ENCODE results near the gene SAMD1.

Gene SAMD1

DNA sequence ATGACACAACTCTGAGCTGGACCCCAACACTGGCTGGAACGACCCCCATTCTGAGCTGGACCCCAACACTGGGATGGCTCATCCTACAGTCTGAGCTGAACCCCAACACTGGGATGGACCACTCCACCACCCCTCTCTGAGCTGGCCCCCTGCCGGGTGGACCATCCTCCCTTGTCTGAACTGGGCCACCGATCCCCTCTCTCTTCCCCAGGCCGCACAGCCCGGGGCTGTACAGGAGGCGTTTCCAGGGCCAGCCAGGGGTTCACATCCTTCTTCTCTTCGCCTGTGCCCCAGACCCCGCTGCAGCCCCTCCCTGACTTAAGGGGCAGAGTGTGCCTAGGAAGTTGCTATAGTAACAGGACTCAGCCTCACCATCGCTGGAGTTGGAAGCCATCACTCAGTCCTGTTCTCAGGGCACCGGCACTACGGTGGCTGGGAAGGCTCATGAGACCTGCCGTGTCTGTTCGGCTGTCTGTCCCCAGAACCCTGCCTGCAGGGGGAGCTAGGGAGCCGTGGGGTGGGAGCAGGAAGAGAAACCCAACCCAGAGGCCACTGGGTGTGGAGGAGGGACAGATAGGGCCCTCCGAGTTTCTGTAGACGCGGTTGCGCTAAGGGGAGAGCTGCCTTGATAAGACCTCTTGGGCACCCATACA, 23.3 kb upstream of the SAMD1 start:
- peak; percentile 30 to 47 for DNase-seq (ENCODE audit: low read depth in 2 of 2)

- DNase-seq (ENCODE audit: low read depth in 2 of 2): no peak
These were observed 22.3 kb upstream of the SAMD1 start for GRCh38 chr19:14112809-14113385.

DNA sequence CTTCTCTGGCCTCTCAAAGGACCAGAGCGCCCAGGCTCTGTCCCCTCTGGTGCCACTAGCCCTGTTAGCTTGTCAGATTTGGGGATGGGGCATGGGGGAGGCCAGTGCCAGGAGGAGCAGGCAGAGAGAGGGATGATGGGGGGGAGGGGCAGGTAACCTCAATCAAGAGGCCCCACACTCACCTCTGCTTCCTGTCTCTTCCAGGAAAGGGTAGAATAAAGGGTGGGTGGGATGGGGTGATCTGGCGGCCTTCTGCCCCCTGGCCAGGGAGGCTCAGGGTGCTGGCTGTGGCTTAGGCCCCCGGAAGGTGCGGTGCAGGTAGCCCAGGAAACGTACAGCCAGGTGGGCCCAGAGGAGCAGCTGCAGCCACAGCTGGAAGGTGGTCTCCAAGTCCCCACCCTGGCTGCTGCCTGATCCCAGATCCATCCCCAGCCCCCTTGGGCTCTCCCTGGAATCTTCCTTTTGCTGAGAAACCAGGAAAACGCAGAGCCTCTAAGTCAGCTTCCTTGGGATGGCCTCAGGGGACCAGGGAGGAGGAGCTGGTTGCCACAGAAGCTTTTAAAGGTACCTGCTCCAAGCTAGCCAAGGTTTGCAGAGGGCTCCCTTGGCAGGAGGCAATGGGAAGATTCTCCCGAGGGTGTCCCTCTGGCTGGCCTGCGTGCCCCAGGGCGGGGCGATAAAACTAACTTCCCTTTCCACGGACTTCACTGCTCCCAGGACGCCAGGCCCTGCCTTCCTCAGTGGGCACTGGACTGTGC, 21.7 kb upstream of the SAMD1 start:
- no peak for DNase-seq (ENCODE audit: low read depth in 2 of 2)

DNA sequence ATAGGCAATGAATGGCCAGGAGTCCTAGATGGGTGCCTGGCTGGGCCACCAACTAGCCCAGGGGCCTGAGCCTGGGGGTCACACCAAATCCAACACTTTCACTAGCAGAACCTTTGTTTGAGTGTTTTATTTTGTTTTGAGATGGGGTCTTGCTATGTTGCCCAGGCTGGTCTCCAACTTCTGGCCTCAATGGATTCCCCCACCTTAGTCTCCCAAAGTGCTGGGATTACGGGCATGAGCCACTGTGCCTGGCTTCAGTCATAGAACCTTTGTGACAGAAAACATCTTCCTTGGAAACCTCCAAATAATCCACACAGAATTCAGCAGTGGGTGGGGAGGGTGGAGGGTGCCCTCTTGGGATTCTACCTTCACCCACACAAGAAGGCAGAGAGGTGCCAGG, 20.9 kb upstream of the SAMD1 start:
- no peak for DNase-seq (ENCODE audit: low read depth in 2 of 2)

DNA sequence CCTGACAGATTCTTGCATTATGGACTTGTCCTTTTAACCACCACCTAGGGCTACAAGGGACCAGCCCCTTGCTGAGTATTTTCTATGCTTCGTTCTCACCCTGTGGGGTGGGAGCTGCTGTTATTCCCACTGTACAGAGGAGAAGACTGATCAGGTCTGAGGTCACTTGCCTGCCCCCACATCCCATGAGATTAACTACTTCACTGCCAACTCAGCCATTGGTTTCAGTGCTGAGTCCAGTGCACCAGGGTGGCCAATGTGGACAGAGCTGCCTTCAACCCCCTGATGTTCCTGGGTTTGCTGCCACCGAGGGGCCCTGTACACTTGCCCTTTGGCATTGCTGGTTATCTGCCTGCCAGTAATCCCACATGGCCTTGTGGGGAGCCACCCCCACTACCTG, 20.1 kb upstream of the SAMD1 start:
- DNase-seq (ENCODE audit: low read depth in 2 of 2): no peak

DNA sequence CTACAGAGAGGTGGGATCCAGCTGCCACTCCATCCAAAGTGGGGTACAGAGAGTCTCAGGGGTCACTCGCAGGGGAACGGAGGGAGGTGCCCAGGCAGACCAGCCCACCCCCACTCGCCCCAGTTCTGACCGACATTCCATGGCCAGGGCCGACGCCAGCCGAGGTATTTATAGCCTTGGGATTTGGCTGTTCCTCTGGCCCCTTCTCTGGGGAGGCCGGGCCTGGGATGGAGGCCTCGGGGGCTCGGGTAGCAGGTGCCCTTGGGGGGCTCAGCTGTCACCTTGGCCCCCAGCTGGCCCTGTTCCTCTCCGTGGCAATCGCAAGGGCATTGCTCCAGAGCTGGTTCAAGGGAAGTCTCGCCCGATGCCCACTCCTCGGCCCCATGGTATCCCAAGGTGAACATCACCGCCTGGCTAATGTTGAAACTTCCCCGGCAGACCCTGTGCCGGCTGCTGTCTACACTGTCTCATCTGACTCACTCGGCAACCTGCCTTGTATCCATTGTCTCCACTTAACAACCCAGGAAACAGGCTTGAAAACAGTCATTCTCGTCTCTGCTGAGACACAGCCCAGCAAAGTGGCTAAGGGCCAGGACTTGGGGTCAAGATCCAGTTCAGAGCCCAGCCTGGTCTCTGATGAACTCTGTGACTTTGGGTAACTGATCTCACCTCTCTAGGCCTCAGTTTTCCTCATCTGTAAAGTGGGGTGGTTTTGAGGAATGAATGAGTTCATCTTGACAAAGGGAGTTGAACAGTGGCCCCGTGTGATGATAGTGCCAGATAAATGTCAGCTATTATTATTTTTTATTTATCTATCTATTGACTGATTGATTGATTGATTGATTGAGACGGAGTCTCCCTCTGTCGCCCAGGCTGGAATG, 17.3 kb upstream of the SAMD1 start:
- no peak for DNase-seq (ENCODE audit: low read depth in 2 of 2)

- DNase-seq (ENCODE audit: low read depth in 2 of 2): no peak
These were observed 16.3 kb upstream of the SAMD1 start for GRCh38 chr19:14106840-14107239.

DNA sequence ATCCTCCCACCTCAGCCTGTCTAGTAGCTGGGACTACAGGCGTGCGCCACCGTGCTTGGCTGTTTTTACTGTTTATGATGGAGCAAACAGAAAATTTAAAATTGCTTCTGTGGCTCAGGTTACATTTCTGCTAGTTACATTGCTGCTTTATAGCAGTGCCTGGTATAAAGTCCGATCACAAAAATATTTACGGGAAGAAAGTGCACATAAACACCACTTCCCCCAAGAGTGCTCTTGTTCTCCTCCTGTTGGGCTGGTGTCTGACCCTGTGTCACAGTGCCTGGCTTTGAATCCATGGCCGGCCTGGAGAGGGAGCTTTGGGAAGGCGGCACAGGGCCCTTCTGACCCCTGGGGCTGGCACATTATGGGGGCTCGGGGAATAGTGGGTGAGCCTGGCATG, 15.1 kb upstream of the SAMD1 start:
- DNase-seq (ENCODE audit: low read depth in 2 of 2): no peak

DNA sequence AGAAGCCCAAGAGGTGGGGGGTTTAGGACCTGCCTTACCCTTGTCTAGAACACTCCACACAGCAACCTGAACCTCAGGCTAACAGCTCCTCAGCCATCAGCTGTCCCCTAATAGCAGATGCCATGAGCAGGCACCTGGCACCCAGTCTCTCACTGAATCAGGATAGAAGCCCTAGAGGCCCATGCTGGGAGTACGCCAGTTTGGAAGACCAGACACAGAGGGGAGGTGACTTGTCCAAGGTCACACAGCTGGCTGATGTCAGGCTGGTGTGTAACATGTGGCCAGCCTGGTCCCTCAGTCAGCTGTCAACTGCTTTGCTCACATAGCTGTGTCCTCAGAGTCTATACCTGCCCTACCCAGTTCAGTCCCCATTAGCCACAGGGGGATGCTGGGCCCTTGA, 12.8 kb upstream of the SAMD1 start:
- no peak for DNase-seq (ENCODE audit: low read depth in 2 of 2)

- no peak for DNase-seq (ENCODE audit: low read depth in 2 of 2)
These were observed 12.2 kb upstream of the SAMD1 start for GRCh38 chr19:14102756-14103155.

DNA sequence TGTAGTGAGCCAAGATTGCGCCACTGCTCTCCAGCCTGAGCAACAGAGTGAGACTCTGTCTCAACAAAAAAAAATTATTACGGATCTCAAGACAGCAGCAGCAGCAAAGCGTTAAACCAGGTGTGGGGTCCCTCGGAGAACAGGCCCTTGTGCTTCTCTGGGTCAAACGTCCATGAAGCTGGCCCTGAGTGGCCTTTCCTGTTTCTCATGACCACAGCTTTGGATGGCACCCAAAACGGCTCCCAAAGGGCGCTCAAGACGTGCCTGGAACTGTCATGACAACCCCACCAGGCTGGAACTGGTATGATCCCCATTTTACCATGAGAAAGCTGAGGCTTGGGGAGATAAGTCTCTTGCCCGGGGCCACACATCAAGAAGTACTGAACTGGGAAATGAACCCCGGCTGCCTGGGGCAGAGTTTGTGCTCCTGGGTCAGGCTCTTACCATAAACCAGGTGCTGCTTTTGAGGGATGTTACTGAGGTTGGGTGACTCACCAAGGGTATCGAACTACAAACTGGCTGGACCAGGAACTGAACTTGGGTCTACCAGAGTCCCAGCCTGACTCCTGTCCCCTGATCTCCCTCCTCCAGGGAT, 11.6 kb upstream of the SAMD1 start:
- DNase-seq (ENCODE audit: low read depth in 2 of 2): no peak

- DNase-seq (ENCODE audit: low read depth in 2 of 2): no peak
These were observed 10.5 kb upstream of the SAMD1 start for GRCh38 chr19:14101003-14101545.

DNA sequence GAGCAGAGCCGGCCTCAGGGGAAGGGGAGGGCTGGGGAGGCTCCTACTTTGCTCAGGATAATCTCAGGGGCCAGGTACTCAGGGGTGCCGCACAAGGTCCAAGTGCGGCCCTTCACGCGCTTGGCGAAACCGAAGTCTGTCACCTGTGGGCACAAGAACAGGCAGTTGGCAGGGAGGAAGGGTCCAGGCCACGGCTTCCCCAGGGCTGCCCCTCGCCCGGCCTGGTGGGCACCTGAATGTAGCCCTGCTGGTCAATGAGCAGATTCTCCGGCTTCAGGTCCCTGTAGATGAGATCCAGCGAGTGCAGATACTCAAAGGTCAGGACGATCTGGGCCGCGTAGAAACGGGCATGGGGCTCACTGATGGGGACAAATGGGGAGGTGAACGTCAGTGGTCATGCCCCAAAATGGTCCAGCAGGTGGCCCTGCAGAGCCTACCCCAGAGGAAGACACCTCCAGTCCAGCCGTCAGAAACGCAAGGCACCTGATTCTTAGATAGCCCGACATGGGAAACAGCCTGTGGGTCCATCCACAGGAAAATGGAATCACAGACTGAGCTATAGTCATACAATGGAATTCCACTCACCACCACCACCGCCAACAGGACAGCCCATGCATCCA, 7.1 kb upstream of the SAMD1 start:
- no peak for DNase-seq (ENCODE audit: low read depth in 2 of 2)

DNA sequence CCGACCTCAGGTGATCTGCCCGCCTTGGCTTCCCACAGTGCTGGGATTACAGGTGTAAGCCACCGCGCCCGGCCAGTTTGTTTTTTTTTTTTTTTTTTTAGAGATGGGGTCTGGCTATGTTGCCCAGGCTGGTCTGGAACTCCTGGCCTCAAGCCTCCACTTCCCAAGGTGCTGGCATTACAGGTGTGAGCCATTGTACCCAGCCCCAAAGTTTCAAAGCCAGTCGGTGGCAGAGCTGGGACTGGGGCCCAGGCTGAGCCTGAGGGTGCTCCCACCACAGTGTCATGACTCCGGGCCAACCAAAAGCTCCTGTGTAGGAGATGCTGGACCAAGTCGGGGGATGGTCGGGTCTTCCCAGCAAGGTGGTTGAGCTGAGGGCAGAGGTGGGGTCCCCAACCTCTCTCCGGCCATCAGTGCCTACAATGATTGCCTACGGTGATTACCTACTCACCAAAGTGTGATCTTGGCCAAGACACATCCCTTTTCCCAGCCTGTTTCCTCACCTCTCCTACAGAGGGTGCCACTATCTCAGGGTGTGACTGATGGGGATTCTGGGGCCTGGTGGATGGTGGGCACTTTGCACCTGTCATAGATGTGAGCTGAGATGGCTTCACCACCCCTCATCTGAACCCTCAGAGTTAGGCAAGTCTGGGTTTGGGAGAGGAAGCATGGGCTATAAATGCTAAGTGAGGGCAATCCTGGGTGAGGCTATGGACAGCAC, 5.9 kb upstream of the SAMD1 start:
- DNase-seq (ENCODE audit: low read depth in 2 of 2): no peak

GRCh38 chr19:14094854-14095253, 4.3 kb upstream of the SAMD1 start:
- no peak for DNase-seq (ENCODE audit: low read depth in 2 of 2)

- DNase-seq (ENCODE audit: low read depth in 2 of 2): no peak
These were observed 2.7 kb upstream of the SAMD1 start for GRCh38 chr19:14093117-14093823.

DNA sequence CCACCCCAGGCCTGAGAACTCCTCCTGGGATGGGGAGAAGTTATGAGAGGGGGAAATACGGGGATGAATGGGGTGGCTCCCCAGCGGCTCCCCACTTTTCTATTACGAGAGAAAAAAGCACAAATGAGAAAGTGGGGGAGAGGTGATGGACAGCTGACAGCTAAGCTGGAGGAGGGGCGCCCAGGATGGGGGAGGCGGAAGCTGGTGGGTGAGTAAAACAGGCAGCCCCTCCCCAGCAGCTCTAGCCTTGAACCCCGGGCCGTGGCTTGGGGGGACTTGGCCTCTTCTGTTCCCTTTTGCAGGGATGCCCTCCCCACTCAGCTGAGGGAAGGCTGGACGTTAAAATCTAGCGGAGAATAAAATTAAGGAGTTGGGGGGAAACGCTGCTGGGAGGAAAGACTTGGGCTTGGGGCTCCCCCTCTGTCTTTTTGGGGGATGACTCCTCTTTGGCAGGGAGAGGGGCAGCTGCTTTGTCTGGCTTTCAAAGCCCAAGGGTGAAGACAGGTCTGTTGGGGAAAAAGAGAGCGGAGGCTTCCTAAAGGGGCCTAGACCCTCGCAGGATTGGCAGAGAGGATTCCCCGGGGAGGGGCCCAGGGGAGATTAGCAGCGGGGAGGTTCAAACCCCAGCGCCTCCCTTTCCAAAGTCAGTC, 1.4 kb upstream of the SAMD1 start:
- peak in 1 of 2 donors; percentile 16 for DNase-seq (ENCODE audit: low read depth in 2 of 2)

GRCh38 chr19:14091081-14091812, 696 bp upstream of the SAMD1 start:
- DNase-seq (ENCODE audit: low read depth in 2 of 2): peak in 1 of 2 donors; percentile 58
